ENCODE measurements around the gene DHRS7B.

DNA sequence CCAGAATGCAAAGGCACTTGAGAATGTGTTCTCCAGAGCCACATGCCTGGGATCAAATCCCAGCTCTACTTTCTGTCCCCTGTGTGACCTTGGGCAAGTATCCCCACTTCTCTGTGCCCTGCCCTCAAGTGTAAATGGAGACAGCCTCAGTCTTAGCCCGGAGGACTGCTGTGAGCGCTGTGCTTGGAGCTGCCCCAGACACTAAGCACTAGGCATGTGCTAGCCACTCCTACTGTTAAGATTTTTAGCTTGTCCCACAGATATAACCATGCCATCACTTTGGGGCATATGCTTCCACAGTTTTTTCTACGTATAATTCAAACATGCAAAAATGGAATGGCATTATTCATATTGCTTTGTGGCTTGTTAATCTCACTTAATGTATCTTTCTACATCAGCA, 57.8 kb downstream of the DHRS7B start:
- TF ChIP-seq, protein P1, sequence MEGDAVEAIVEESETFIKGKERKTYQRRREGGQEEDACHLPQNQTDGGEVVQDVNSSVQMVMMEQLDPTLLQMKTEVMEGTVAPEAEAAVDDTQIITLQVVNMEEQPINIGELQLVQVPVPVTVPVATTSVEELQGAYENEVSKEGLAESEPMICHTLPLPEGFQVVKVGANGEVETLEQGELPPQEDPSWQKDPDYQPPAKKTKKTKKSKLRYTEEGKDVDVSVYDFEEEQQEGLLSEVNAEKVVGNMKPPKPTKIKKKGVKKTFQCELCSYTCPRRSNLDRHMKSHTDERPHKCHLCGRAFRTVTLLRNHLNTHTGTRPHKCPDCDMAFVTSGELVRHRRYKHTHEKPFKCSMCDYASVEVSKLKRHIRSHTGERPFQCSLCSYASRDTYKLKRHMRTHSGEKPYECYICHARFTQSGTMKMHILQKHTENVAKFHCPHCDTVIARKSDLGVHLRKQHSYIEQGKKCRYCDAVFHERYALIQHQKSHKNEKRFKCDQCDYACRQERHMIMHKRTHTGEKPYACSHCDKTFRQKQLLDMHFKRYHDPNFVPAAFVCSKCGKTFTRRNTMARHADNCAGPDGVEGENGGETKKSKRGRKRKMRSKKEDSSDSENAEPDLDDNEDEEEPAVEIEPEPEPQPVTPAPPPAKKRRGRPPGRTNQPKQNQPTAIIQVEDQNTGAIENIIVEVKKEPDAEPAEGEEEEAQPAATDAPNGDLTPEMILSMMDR (conservative IDR thresholded peaks at IDR 0.05; ENCODE audit: low read depth, low read length): no peak
- TF ChIP-seq EZH2 (IDR thresholded peaks at IDR 0.05; ENCODE audit: borderline replicate concordance, low read depth, low read length, poor library complexity, severe bottlenecking): no peak

Data from A673 (cell line).